Renal cortex interstitium (tissue), 11 donors: ENCODE results near the gene NLRC3. TPM values are rescaled to one million over a fixed set of nuclear protein-coding genes. Genes with fewer than 3 reads are reported as not detected.
"Not testable (repeated sequence)": the region's sequence is repeated elsewhere in the genome, so short reads cannot be mapped to it uniquely, and the experiment has no call there.

Experiments used
- DNase-seq, 11 donors: peaks; one replicate each; pipeline ENCODE4 v3.0.0-alpha.2; 2013; ENCODE audit warnings: low read depth in 9 of 11, low spot score in 4 of 11; ENCODE audit errors: extremely low read depth in 1 of 11
- polyA plus RNA-seq, 3 donors: library from polyadenylated mRNA; unstranded; fragments of 120-200 nt; gene quantifications; one replicate each; pipeline ENCODE4 v1.2.1, GENCODE V29; 2013; ENCODE audit not compliant: insufficient read length in 3 of 3

The NLRC3 gene
- polyA plus RNA-seq, 3 donors = 1.6 to 2.1 (median 1.9) TPM

GRCh38 chr16:3527216-3527829 is 49.9 kb downstream of the NLRC3 start:
- DNase-seq = peak in 3 of 11 donors; percentile 26 to 43 (median 34)

GRCh38 chr16:3525951-3526350 is 51.3 kb downstream of the NLRC3 start:
- DNase-seq = no peak

- no peak for DNase-seq
Observed at GRCh38 chr16:3523281-3523680, 53.9 kb downstream of the NLRC3 start.

GRCh38 chr16:3520841-3521240 is 56.4 kb downstream of the NLRC3 start:
- no peak for DNase-seq

GRCh38 chr16:3520413-3520812 is 56.8 kb downstream of the NLRC3 start:
- DNase-seq = peak; percentile 52 to 88 (median 68)

- no peak for DNase-seq
Observed at GRCh38 chr16:3519581-3519980, 57.6 kb downstream of the NLRC3 start.

- no peak for DNase-seq
Observed at GRCh38 chr16:3518986-3519348, 58.2 kb downstream of the NLRC3 start.

- no peak for DNase-seq
Observed at GRCh38 chr16:3518292-3518985, 58.8 kb downstream of the NLRC3 start.

GRCh38 chr16:3515897-3516296 is 61.3 kb downstream of the NLRC3 start:
- no peak for DNase-seq

GRCh38 chr16:3514621-3515020 is 62.6 kb downstream of the NLRC3 start:
- DNase-seq = no peak

GRCh38 chr16:3513892-3514583 is 63.2 kb downstream of the NLRC3 start:
- DNase-seq = no peak

- no peak for DNase-seq
Observed at GRCh38 chr16:3511286-3512180, 65.7 kb downstream of the NLRC3 start.

GRCh38 chr16:3510416-3510815 is 66.8 kb downstream of the NLRC3 start:
- DNase-seq = no peak

GRCh38 chr16:3509470-3509928 is 67.7 kb downstream of the NLRC3 start:
- no peak for DNase-seq

GRCh38 chr16:3508736-3509135 is 68.5 kb downstream of the NLRC3 start:
- DNase-seq = no peak

GRCh38 chr16:3503523-3503922 is 73.7 kb downstream of the NLRC3 start:
- no peak for DNase-seq

GRCh38 chr16:3501783-3502400 is 75.3 kb downstream of the NLRC3 start:
- no peak for DNase-seq

GRCh38 chr16:3501412-3501761 is 75.8 kb downstream of the NLRC3 start:
- DNase-seq = not testable (repeated sequence)

GRCh38 chr16:3498988-3499387 is 78.2 kb downstream of the NLRC3 start:
- no peak for DNase-seq
